SK-N-SH (cell line): ENCODE results near the gene COL25A1. TPM values are rescaled to one million over a fixed set of nuclear protein-coding genes. Genes with fewer than 3 reads are reported as not detected.

ENCODE experiments used
- CTCF ChIA-PET: fragments of 300-600, 350-600 bp; formaldehyde crosslinking; extraction: SDS; loops from one replicate; lab custom pipeline; 2021; lab: Yijun Ruan, JAX
- POLR2A ChIA-PET: fragments of 350-600 bp; sonication (Branson Sonifier 250); formaldehyde crosslinking; extraction: SDS; loops from one replicate; lab custom pipeline; 2020; ENCODE audit warnings: antibody characterized with exemption, inconsistent platforms; lab: Yijun Ruan, JAX
- DNase-seq: peaks from one replicate; pipeline ENCODE4 v3.0.0; 2012
- H2AFZ ChIP-seq: fragments of 200-600 bp; sonication (generic); 2 replicates; pipeline ENCODE4 v1.8.1; 2016; ENCODE audit warnings: antibody characterized with exemption, mild to moderate bottlenecking, low read depth
- H3F3A ChIP-seq: fragments of 200-600 bp; sonication (generic); replicated peaks from 2 replicates; pipeline ENCODE3; 2016; ENCODE audit warnings: antibody characterized with exemption, mild to moderate bottlenecking; ENCODE audit not compliant: insufficient read depth
- H3K27ac ChIP-seq, 2 experiments: fragments of 200-500 bp in 1 of 2; fragments of 200-600 bp in 1 of 2; sonication (Bioruptor generic) in 1 of 2; sonication (generic), shearing (Covaris generic) in 1 of 2; 2 replicates each; pipeline versions ENCODE4 v1.5.1 to v1.6.1; 2014 to 2016; ENCODE audit warnings: low read depth in 2 of 2, inconsistent platforms in 1 of 2, low read length in 1 of 2, mild to moderate bottlenecking in 1 of 2, mixed read lengths in 1 of 2
- H3K27me3 ChIP-seq: fragments of 200-600 bp; sonication (generic), shearing (Covaris generic); 2 replicates; pipeline ENCODE4 v1.6.1; 2016; ENCODE audit warnings: mixed run types; ENCODE audit not compliant: insufficient read depth
- H3K36me3 ChIP-seq, 2 experiments: fragments of 200-500 bp in 1 of 2; fragments of 200-600 bp in 1 of 2; sonication (Bioruptor generic) in 1 of 2; sonication (generic) in 1 of 2; replicated peaks in 1 of 2; 2 replicates each; pipeline versions ENCODE3 to v1.5.1; 2014 to 2016; ENCODE audit warnings: low read length in 1 of 2, mild to moderate bottlenecking in 1 of 2; ENCODE audit not compliant: insufficient read depth in 2 of 2, control insufficient read depth in 1 of 2
- H3K4me1 ChIP-seq, 2 experiments: fragments of 200-500 bp in 1 of 2; fragments of 200-600 bp in 1 of 2; sonication (Bioruptor generic) in 1 of 2; sonication (generic), shearing (Covaris generic) in 1 of 2; 2 replicates each; pipeline versions ENCODE4 v1.5.1 to v1.6.1; 2014 to 2016; ENCODE audit warnings: low read depth in 1 of 2, low read length in 1 of 2, mixed run types in 1 of 2; ENCODE audit not compliant: insufficient read depth in 2 of 2, control insufficient read depth in 1 of 2
- H3K4me2 ChIP-seq: fragments of 200-600 bp; sonication (generic), shearing (Covaris generic); 2 replicates; pipeline ENCODE4 v1.6.1; 2017; ENCODE audit warnings: mixed run types
- H3K4me3 ChIP-seq, 2 experiments: fragments of 200-500 bp in 1 of 2; fragments of 200-600 bp in 1 of 2; sonication (Bioruptor generic) in 1 of 2; sonication (generic), shearing (Covaris generic) in 1 of 2; 2 replicates each; pipeline versions ENCODE4 v1.5.1 to v1.8.1; 2014 to 2016; ENCODE audit warnings: low read depth in 2 of 2, inconsistent platforms in 1 of 2, low read length in 1 of 2, mild to moderate bottlenecking in 1 of 2, mixed read lengths in 1 of 2, moderate library complexity in 1 of 2
- H3K79me2 ChIP-seq: fragments of 200-600 bp; sonication (generic); 2 replicates; pipeline ENCODE4 v1.8.1; 2017; ENCODE audit warnings: mild to moderate bottlenecking; ENCODE audit not compliant: insufficient read depth
- H3K9ac ChIP-seq: fragments of 200-600 bp; sonication (generic); 2 replicates; pipeline ENCODE4 v1.6.1; 2017; ENCODE audit warnings: mixed run types
- H3K9me2 ChIP-seq: fragments of 200-600 bp; sonication (generic); 2 replicates; pipeline ENCODE4 v1.6.1; 2017; ENCODE audit warnings: mixed run types
- H3K9me3 ChIP-seq: fragments of 200-600 bp; sonication (generic); 2 replicates; pipeline ENCODE4 v1.6.1; 2017; ENCODE audit warnings: mixed run types, mild to moderate bottlenecking, moderate library complexity
- H4K20me1 ChIP-seq: fragments of 200-600 bp; sonication (generic); 2 replicates; pipeline ENCODE4 v1.6.1; 2017; ENCODE audit warnings: mild to moderate bottlenecking, mixed run types; ENCODE audit not compliant: insufficient read depth
- CTCF ChIP-seq: fragments of 200-600 bp; sonication (generic); IDR thresholded peaks from 2 replicates; pipeline ENCODE4 v1.6.1; 2017; ENCODE audit warnings: antibody characterized with exemption, mild to moderate bottlenecking, moderate library complexity
- ELF1 ChIP-seq: IDR thresholded peaks from 2 replicates; pipeline ENCODE4 v1.4.0; 2012
- EZH2phosphoT487 ChIP-seq: fragments of 200-600 bp; sonication (generic); IDR thresholded peaks from 2 replicates; pipeline ENCODE4 v1.6.1; 2017; ENCODE audit warnings: low read depth, mixed run types, mild to moderate bottlenecking, antibody characterized with exemption, moderate library complexity, borderline replicate concordance
- FOXJ3 ChIP-seq: sonication (generic); formaldehyde crosslinking; IDR thresholded peaks from 2 replicates; pipeline ENCODE4 v1.5.1; 2020; ENCODE audit warnings: mild to moderate bottlenecking, missing genetic modification reagents
- FOXM1 ChIP-seq: IDR thresholded peaks from 2 replicates; pipeline ENCODE4 v1.4.0; 2012; ENCODE audit warnings: low read depth, mild to moderate bottlenecking
- GABPA ChIP-seq: IDR thresholded peaks from 2 replicates; pipeline ENCODE4 v1.4.0; 2012; ENCODE audit warnings: low read depth, mild to moderate bottlenecking
- JUND ChIP-seq: IDR thresholded peaks from 2 replicates; pipeline ENCODE4 v1.4.0; 2012
- NFIC ChIP-seq: IDR thresholded peaks from 2 replicates; pipeline ENCODE4 v1.4.0; 2012; ENCODE audit warnings: borderline replicate concordance
- NRF1 ChIP-seq: IDR thresholded peaks from 2 replicates; pipeline ENCODE4 v1.6.1; 2012; ENCODE audit warnings: low read depth, mild to moderate bottlenecking, low read length
- PBX3 ChIP-seq: IDR thresholded peaks from 2 replicates; pipeline ENCODE4; 2012
- RAD21 ChIP-seq: IDR thresholded peaks from 2 replicates; pipeline ENCODE4 v1.6.1; 2012; ENCODE audit warnings: mild to moderate bottlenecking, low read length
- RCOR1 ChIP-seq: fragments of 150-350 bp; IDR thresholded peaks from 2 replicates; pipeline ENCODE4 v1.6.1; 2017; ENCODE audit warnings: antibody characterized with exemption, low read length
- SIN3A ChIP-seq: IDR thresholded peaks from 2 replicates; pipeline ENCODE4 v1.6.1; 2012; ENCODE audit warnings: low read depth, mild to moderate bottlenecking, low read length, moderate library complexity, borderline replicate concordance
- TAF1 ChIP-seq: IDR thresholded peaks from 2 replicates; pipeline ENCODE4 v1.6.1; 2012; ENCODE audit warnings: low read depth, mild to moderate bottlenecking, low read length, moderate library complexity, borderline replicate concordance
- USF2 ChIP-seq: fragments of 150-350 bp; IDR thresholded peaks from 2 replicates; pipeline ENCODE4 v1.6.1; 2017; ENCODE audit warnings: antibody characterized with exemption, low read length, low read depth, borderline replicate concordance
- WGBS: methylation state at CpG from one replicate; pipeline ENCODE4 v1.1.6; 2017; ENCODE audit warnings: low lambda C conversion rate; 5-methylcytosine and 5-hydroxymethylcytosine counted together
- polyA plus RNA-seq, 3 experiments: library from polyadenylated mRNA; depleted of rRNA; stranded (reverse); fragments of >200 nt; gene quantifications; 2 replicates each; pipeline ENCODE4 v1.2.3, GENCODE V29; 2012
- TF ChIP-seq, protein P1 (sequence below): IDR thresholded peaks from 2 replicates; pipeline ENCODE4 v1.6.1; 2012; ENCODE audit warnings: mild to moderate bottlenecking, low read depth, low read length, moderate library complexity

The COL25A1 gene
- polyA plus RNA-seq, 1 of the 3 experiments (the other 2 are of a cell fraction): not detected

DNA sequence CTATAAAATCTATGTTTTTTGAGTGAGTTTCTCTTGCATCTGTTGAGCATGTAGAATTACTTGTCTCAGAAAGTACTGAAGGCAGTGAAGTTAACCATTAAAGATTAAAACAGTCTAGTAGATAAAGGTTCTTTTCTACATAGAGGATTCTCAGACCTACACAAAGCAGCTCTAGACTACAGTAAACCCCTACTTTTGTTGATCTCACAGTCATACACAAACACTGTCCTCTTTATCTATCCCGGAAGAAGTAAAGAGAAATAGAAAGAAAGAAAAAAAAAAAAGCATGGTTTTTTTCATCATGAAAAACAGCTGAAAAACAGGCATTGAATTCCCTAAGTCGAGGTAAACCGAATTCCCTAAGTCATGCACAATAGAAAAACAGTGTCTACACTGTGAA, 58.6 kb downstream of the COL25A1 start:
- Histone ChIP-seq H3K9ac (no peak overlapping the region), H3K4me1 (no peaks in the 10 kb centered on the region), H3K4me3 (no peak overlapping the region), H3K4me2 (no peak overlapping the region), H3K79me2 (no peaks in the 10 kb centered on the region), H3K9me3 (no peaks in the 10 kb centered on the region), H3K9me2 (no peaks in the 10 kb centered on the region), H3F3A (no peaks in the 10 kb centered on the region), H3K36me3 (no peaks in the 10 kb centered on the region), H3K27me3 (no peaks in the 10 kb centered on the region), H2AFZ (no peak overlapping the region), H3K27ac (no peak overlapping the region), H4K20me1 (no peaks in the 10 kb centered on the region)
- TF ChIP-seq EZH2phosphoT487 (no peak), GABPA (no peak), CTCF (no peak), SIN3A (no peak), TAF1 (no peak), PBX3 (no peak), ELF1 (no peak), RAD21 (no peak)
- TF ChIP-seq, protein P1, sequence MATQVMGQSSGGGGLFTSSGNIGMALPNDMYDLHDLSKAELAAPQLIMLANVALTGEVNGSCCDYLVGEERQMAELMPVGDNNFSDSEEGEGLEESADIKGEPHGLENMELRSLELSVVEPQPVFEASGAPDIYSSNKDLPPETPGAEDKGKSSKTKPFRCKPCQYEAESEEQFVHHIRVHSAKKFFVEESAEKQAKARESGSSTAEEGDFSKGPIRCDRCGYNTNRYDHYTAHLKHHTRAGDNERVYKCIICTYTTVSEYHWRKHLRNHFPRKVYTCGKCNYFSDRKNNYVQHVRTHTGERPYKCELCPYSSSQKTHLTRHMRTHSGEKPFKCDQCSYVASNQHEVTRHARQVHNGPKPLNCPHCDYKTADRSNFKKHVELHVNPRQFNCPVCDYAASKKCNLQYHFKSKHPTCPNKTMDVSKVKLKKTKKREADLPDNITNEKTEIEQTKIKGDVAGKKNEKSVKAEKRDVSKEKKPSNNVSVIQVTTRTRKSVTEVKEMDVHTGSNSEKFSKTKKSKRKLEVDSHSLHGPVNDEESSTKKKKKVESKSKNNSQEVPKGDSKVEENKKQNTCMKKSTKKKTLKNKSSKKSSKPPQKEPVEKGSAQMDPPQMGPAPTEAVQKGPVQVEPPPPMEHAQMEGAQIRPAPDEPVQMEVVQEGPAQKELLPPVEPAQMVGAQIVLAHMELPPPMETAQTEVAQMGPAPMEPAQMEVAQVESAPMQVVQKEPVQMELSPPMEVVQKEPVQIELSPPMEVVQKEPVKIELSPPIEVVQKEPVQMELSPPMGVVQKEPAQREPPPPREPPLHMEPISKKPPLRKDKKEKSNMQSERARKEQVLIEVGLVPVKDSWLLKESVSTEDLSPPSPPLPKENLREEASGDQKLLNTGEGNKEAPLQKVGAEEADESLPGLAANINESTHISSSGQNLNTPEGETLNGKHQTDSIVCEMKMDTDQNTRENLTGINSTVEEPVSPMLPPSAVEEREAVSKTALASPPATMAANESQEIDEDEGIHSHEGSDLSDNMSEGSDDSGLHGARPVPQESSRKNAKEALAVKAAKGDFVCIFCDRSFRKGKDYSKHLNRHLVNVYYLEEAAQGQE: no peak
- POLR2A ChIA-PET: no interaction called here
- DNase-seq: no peak
- CTCF ChIA-PET: no interaction called here
- WGBS: 2% methylated on average over 3 of the region's 3 CpGs

- Histone ChIP-seq H3K9me2 (no peaks in the 10 kb centered on the region), H2AFZ (no peak overlapping the region), H3K27me3 (no peaks in the 10 kb centered on the region), H3K27ac (no peak overlapping the region), H3K36me3 (no peaks in the 10 kb centered on the region), H4K20me1 (no peaks in the 10 kb centered on the region), H3K9me3 (no peaks in the 10 kb centered on the region), H3K9ac (no peak overlapping the region), H3K4me3 (no peak overlapping the region), H3F3A (no peaks in the 10 kb centered on the region), H3K4me2 (no peak overlapping the region), H3K79me2 (no peaks in the 10 kb centered on the region), H3K4me1 (no peaks in the 10 kb centered on the region)
- CTCF ChIA-PET: no interaction called here
- 0% methylated on average over 2 of the region's 2 CpGs for WGBS
- POLR2A ChIA-PET: no interaction called here
- TF ChIP-seq FOXJ3 (CRISPR knock-in tag): no peak
- TF ChIP-seq USF2: no peak
- no peak for TF ChIP-seq NRF1
- no peak for TF ChIP-seq GABPA
- TF ChIP-seq JUND: no peak
- TF ChIP-seq FOXM1: no peak
- TF ChIP-seq RCOR1: no peak
- TF ChIP-seq, protein P1: no peak
- no peak for TF ChIP-seq NFIC
- DNase-seq: no peak
Measured at GRCh38 chr4:109238746-109239145, 63.7 kb downstream of the COL25A1 start.
